ENCODE measurements around the gene OSBPL3. TPM values are rescaled to one million over a fixed set of nuclear protein-coding genes. Genes with fewer than 3 reads are reported as not detected.

Gene OSBPL3
- total and polyA plus RNA-seq, 2 donors (not counting 3 experiments of a cell fraction or from before 2014, with no cell fraction given): 7.5 to 27.1 TPM

DNA sequence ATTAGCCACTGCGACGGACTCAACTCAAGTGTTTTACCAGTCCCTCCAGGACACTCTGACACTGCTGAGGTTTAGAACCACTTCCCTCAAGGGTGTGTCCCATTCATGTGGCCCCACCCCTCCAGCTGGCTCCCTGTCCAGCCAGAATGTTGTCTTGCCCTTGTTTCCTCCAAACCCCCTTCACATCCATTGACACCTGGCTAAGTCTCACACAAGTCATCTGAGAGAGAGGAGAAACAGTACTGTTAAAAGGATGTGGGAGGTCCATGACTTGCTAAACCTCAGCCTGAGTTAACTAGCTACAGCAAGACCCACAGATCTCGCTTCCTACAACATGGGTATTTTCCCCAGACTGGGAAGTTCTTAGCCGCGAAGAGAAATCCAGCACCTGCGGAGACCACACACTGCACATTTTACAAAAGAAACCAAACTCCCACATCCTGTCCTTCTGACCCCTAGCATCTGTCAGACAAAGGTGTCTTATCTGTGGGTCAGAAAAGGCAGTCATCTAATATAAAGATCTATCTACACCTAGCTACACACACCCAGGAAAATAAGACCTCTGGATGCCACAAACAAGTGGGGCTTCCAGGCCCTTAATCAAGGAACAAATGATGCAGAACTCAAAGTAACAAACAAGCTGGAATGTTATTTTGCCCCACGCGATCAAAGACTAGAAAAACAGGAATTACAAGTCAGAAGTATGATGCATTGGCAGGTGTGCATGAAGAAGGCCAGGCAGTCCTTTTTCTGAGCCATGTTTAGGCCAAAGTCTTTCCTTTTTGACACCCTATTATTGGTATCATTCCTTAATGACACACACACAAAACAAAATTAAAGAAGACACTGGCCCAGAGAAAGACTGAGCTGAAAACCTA lies 13.9 kb downstream of the OSBPL3 start:
- intact Hi-C loops (cut with micrococcal nuclease) (no loop called here), dilution Hi-C loops (cut with MboI; ENCODE audit: extremely low pct_ligation_motif_present, low sequenced_read_pairs) (no loop called here)
- Histone ChIP-seq H3K9me1 (replicated peaks; ENCODE audit: control insufficient read depth, extremely low read depth, insufficient read depth, low read length) (no peaks in the 10 kb centered on the region), H2AFZ (ENCODE audit: low read depth, low read length) (no peak overlapping the region), H3K27me3 (ENCODE audit: control insufficient read depth in 2 of 2, insufficient read depth in 2 of 2, low read length in 2 of 2) (no peaks in the 10 kb centered on the region), H3K4me1 (ENCODE audit: control insufficient read depth, extremely low read depth, insufficient read depth, low read length) (peaks cover 11% of the 10 kb centered on the region), H3K27ac (ENCODE audit: insufficient read depth, low read depth, low read length) (no peak overlapping the region), H3K9ac (replicated peaks; ENCODE audit: extremely low read depth, insufficient read depth, low read length) (no peak overlapping the region), H3K4me2 (ENCODE audit: insufficient read depth, low read length) (no peak overlapping the region), H4K20me1 (replicated peaks; ENCODE audit: control insufficient read depth, extremely low read depth, insufficient read depth, low read length) (no peaks in the 10 kb centered on the region), H3K4me3 (replicated peaks in 1 of 3; ENCODE audit: insufficient read depth in 1 of 3, low read depth in 1 of 3, low read length in 3 of 3) (no peak overlapping the region), H3K9me3 (replicated peaks; ENCODE audit: control insufficient read depth, insufficient read depth, low read length) (no peaks in the 10 kb centered on the region), H3K79me2 (ENCODE audit: control insufficient read depth, insufficient read depth, low read length) (peaks cover 90% of the 10 kb centered on the region), H3K36me3 (ENCODE audit: control insufficient read depth in 2 of 2, extremely low read depth in 1 of 2, insufficient read depth in 2 of 2, low read length in 2 of 2) (no peaks in the 10 kb centered on the region)
- TF ChIP-seq POLR2A (IDR thresholded peaks at IDR 0.05; ENCODE audit: low read depth, low read length): no peak
- no peak for TF ChIP-seq GATA2 (IDR thresholded peaks at IDR 0.05; ENCODE audit: insufficient read depth, insufficient read length, low read depth, low read length)
- TF ChIP-seq MYC (IDR thresholded peaks at IDR 0.05; ENCODE audit: low read depth, low read length): no peak
- TF ChIP-seq, protein P1, sequence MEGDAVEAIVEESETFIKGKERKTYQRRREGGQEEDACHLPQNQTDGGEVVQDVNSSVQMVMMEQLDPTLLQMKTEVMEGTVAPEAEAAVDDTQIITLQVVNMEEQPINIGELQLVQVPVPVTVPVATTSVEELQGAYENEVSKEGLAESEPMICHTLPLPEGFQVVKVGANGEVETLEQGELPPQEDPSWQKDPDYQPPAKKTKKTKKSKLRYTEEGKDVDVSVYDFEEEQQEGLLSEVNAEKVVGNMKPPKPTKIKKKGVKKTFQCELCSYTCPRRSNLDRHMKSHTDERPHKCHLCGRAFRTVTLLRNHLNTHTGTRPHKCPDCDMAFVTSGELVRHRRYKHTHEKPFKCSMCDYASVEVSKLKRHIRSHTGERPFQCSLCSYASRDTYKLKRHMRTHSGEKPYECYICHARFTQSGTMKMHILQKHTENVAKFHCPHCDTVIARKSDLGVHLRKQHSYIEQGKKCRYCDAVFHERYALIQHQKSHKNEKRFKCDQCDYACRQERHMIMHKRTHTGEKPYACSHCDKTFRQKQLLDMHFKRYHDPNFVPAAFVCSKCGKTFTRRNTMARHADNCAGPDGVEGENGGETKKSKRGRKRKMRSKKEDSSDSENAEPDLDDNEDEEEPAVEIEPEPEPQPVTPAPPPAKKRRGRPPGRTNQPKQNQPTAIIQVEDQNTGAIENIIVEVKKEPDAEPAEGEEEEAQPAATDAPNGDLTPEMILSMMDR (IDR thresholded peaks at IDR 0.05; ENCODE audit: extremely low read depth in 1 of 2, insufficient read depth in 1 of 2, low read depth in 1 of 2, low read length in 2 of 2): no peak
- TF ChIP-seq EZH2 (IDR thresholded peaks at IDR 0.05; ENCODE audit: borderline replicate concordance, low read depth, low read length, severe bottlenecking): no peak
- TF ChIP-seq POLR2AphosphoS5 (IDR thresholded peaks at IDR 0.05; ENCODE audit: insufficient read depth, low read depth, low read length): no peak
- TF ChIP-seq MAX (IDR thresholded peaks at IDR 0.05; ENCODE audit: insufficient read depth, insufficient read length): no peak
- no peak for TF ChIP-seq JUN (IDR thresholded peaks at IDR 0.05; ENCODE audit: borderline replicate concordance, insufficient read depth, insufficient read length, low read depth)
- ChIA-PET CTCF (interaction anchor here (0.7 to 1.4 kb wide), 4 partner anchors 13 to 154 kb away, joined by 3 to 6 read pairs (median 4); no protein-coding TSS in a partner anchor), POLR2A (no interaction called here)
- BruUV-seq (replicated peaks): no TSS peak
- DNase-seq (ENCODE audit: low read depth, low spot score): peak; percentile 33
- peak; percentile 33 for FAIRE-seq

Measured in endothelial cell of umbilical vein (primary cell).